GM12875 (cell line): Measurements from ENCODE around the gene UBE2Q1.

Experiments used
- H3K4me3 ChIP-seq: one replicate; pipeline ENCODE4 v1.5.1; 2011; ENCODE audit warnings: low read depth, low read length, control low read depth
- CTCF ChIP-seq: IDR thresholded peaks from 2 replicates; pipeline ENCODE4 v1.5.1; 2011; ENCODE audit warnings: low read depth, mild to moderate bottlenecking, control low read depth, inconsistent platforms, low read length, moderate library complexity, borderline replicate concordance; ENCODE audit not compliant: insufficient read depth

The UBE2Q1 gene

GRCh38 chr1:154551474-154551873, 7.0 kb downstream of the UBE2Q1 start:
- TF ChIP-seq CTCF: no peak
- no peak overlapping the region for H3K4me3 ChIP-seq

- no peak overlapping the region for H3K4me3 ChIP-seq
- TF ChIP-seq CTCF: no peak
These were observed 7.8 kb downstream of the UBE2Q1 start for GRCh38 chr1:154550657-154551056.

- H3K4me3 ChIP-seq: no peak overlapping the region
- TF ChIP-seq CTCF: no peak
These were observed 8.4 kb downstream of the UBE2Q1 start for GRCh38 chr1:154550070-154550469.

GRCh38 chr1:154549202-154549770, 9.2 kb downstream of the UBE2Q1 start:
- no peak for TF ChIP-seq CTCF
- no peak overlapping the region for H3K4me3 ChIP-seq

- no peak overlapping the region for H3K4me3 ChIP-seq
- no peak for TF ChIP-seq CTCF
These were observed 10.4 kb downstream of the UBE2Q1 start for GRCh38 chr1:154548028-154548427.

- no peak overlapping the region for H3K4me3 ChIP-seq
- TF ChIP-seq CTCF: no peak
These were observed 11.2 kb downstream of the UBE2Q1 start for GRCh38 chr1:154547105-154547732.
